K562 (cell line): ENCODE results near the gene EXOC3. TPM values are rescaled to one million over a fixed set of nuclear protein-coding genes. Genes with fewer than 3 reads are reported as not detected.

ENCODE experiments used
- ATAC-seq: fragments of 200-7000 bp; cut with Tn5 transposase; 3 replicates; pipeline ENCODE4 v1.9.1; 2020; ENCODE audit warnings: moderate library complexity
- BruUV-seq: library from RNA; stranded (reverse); fragments of 400-500 nt; replicated peaks from 2 replicates; lab custom pipeline; 2021; lab: Mats Ljungman, UMichigan
- CTCF ChIA-PET: fragments of 300-600 bp; formaldehyde crosslinking; extraction: SDS; loops from one replicate; lab custom pipeline; 2021; ENCODE audit warnings: low intra/inter-chr PET ratio; lab: Yijun Ruan, JAX
- POLR2A ChIA-PET: fragments of 300-600, 350-650 bp; sonication (Branson Sonifier 250); formaldehyde crosslinking; extraction: SDS; loops from one replicate; lab custom pipeline; 2021; ENCODE audit warnings: antibody characterized with exemption, inconsistent platforms; lab: Yijun Ruan, JAX
- DNase-seq, 4 experiments: peaks; one replicate each; pipeline versions ENCODE4 v3.0.0 to v3.0.0-alpha.2; 2011 to 2018; ENCODE audit warnings: low spot score in 3 of 4, mixed read lengths in 3 of 4; ENCODE audit errors: extremely low read depth in 1 of 4
- FAIRE-seq: peaks from 2 replicates; lab custom pipeline; 2011; peaks lifted over from hg19 to GRCh38; lab: Jason Lieb, UNC
- H2AFZ ChIP-seq: 2 replicates; pipeline ENCODE4 v1.6.0; 2011; ENCODE audit warnings: low read depth, low read length, control low read depth, inconsistent platforms
- H3K27ac ChIP-seq: fragments of 200-600 bp; 3 replicates; pipeline ENCODE4 v1.8.0; 2011; ENCODE audit warnings: low read depth, mild to moderate bottlenecking, control low read depth, inconsistent platforms, low read length, moderate library complexity, mixed read lengths; ENCODE audit errors: extremely low read depth
- H3K27me3 ChIP-seq, 2 experiments: fragments of 300-600 bp in 1 of 2; 2 replicates in 1 of 2; 3 replicates in 1 of 2; pipeline versions ENCODE4 v1.6.0 to v1.8.0; 2011; ENCODE audit warnings: inconsistent platforms in 2 of 2, low read length in 2 of 2, mild to moderate bottlenecking in 1 of 2, mixed read lengths in 1 of 2, moderate library complexity in 1 of 2; ENCODE audit not compliant: control insufficient read depth in 2 of 2, insufficient read depth in 2 of 2
- H3K36me3 ChIP-seq: fragments of 300-600 bp; 3 replicates; pipeline ENCODE4 v1.8.0; 2011; ENCODE audit warnings: mild to moderate bottlenecking, low read length, inconsistent platforms; ENCODE audit not compliant: control insufficient read depth, insufficient read depth
- H3K4me1 ChIP-seq, 2 experiments: fragments of 200-600 bp in 1 of 2; replicated peaks in 1 of 2; 2 replicates in 1 of 2; 3 replicates in 1 of 2; pipeline versions ENCODE4 v1.5.1 to v1.8.0; 2011; ENCODE audit warnings: inconsistent platforms in 2 of 2, low read length in 2 of 2, mild to moderate bottlenecking in 1 of 2, mixed read lengths in 1 of 2, moderate library complexity in 1 of 2; ENCODE audit not compliant: control insufficient read depth in 2 of 2, insufficient read depth in 2 of 2
- H3K4me2 ChIP-seq: 2 replicates; pipeline ENCODE4 v1.6.1; 2011; ENCODE audit warnings: low read length, control low read depth, inconsistent platforms, mixed read lengths; ENCODE audit not compliant: insufficient read depth
- H3K4me3 ChIP-seq: fragments of 200-600 bp; sonication (generic), shearing (Covaris generic); 2 replicates; pipeline ENCODE4 v1.5.1; 2016; ENCODE audit warnings: control low read depth, inconsistent platforms
- H3K79me2 ChIP-seq: fragments of 200-600 bp; 3 replicates; pipeline ENCODE4 v1.8.0; 2011; ENCODE audit warnings: low read length, inconsistent platforms; ENCODE audit not compliant: control insufficient read depth, insufficient read depth
- H3K9ac ChIP-seq, 2 experiments: 2 replicates each; pipeline versions ENCODE4 v1.6.0 to v1.6.1; 2011; ENCODE audit warnings: low read depth in 2 of 2, low read length in 2 of 2, control low read depth in 1 of 2, inconsistent platforms in 1 of 2, mild to moderate bottlenecking in 1 of 2, mixed read lengths in 1 of 2; ENCODE audit not compliant: insufficient read depth in 1 of 2
- H3K9me1 ChIP-seq: one replicate; pipeline ENCODE4 v1.6.0; 2011; ENCODE audit warnings: inconsistent platforms, mild to moderate bottlenecking, low read length, moderate library complexity; ENCODE audit not compliant: control insufficient read depth, insufficient read depth
- H3K9me3 ChIP-seq: replicated peaks from 2 replicates; pipeline ENCODE4 v1.5.1; 2011; ENCODE audit warnings: low read depth, low read length, inconsistent platforms; ENCODE audit not compliant: control insufficient read depth, insufficient read depth
- H4K20me1 ChIP-seq: replicated peaks from 2 replicates; pipeline ENCODE4 v1.6.1; 2011; ENCODE audit warnings: low read length, inconsistent platforms, mixed read lengths; ENCODE audit not compliant: control insufficient read depth, insufficient read depth
- HCFC1 ChIP-seq: IDR thresholded peaks from 2 replicates; pipeline ENCODE4 v1.6.1; 2012; ENCODE audit warnings: low read depth, low read length, improper control_type of control experiment
- MCM3 ChIP-seq: fragments of 450-650 bp; IDR thresholded peaks from 2 replicates; pipeline ENCODE4 v1.6.1; 2016
- TFE3 ChIP-seq: fragments of 450-650 bp; formaldehyde crosslinking; IDR thresholded peaks from 2 replicates; pipeline ENCODE4 v1.4.0; 2020; ENCODE audit warnings: mild to moderate bottlenecking, mixed read lengths
- ZNF197 ChIP-seq: fragments of 200-800 bp; sonication (Bioruptor generic); IDR thresholded peaks from 2 replicates; pipeline ENCODE4 v1.6.1; 2016; ENCODE audit warnings: low read depth, missing genetic modification characterization, missing compliant biosample characterization
- WGBS: fragments of 100-300 bp; shearing (Covaris generic); methylation state at CpG from one replicate; pipeline ENCODE4 v1.1.6; 2016; ENCODE audit warnings: low coverage, mixed read lengths; ENCODE audit not compliant: insufficient coverage; ENCODE audit errors: missing lambda C conversion rate; 5-methylcytosine and 5-hydroxymethylcytosine counted together
- in situ Hi-C: fragments of 300-500 bp; cut with MboI; formaldehyde crosslinking; loops from 4 replicates; pipeline ENCODE4 v1.15.0; 2018; ENCODE audit warnings: inconsistent platforms, mixed read lengths
- intact Hi-C: fragments of 100-400 bp; cut with micrococcal nuclease; formaldehyde crosslinking; loops from 2 replicates; pipeline ENCODE4 v1.14.2; 2022
- polyA plus RNA-seq, 8 experiments: library from polyadenylated mRNA; depleted of rRNA in 4 of 8; stranded (reverse) in 5 of 8; unstranded in 3 of 8; fragments of >200 nt; fragmentation: Nextera tagmentation in 2 of 8; fragmentation: Illumina TruSeq in 1 of 8; extraction: Ambion mirVana in 2 of 8; extraction: Trizol in 1 of 8; gene quantifications; 2 replicates each; pipeline versions ENCODE4 v1.2.1 to v1.2.3, GENCODE V29; 2011 to 2014; ENCODE audit warnings: inconsistent platforms in 1 of 8, missing spikeins in 1 of 8
- total RNA-seq, 7 experiments: library from RNA; depleted of rRNA in 6 of 7; stranded (reverse); fragments of >200 nt in 6 of 7; fragmentation: Illumina TruSeq in 2 of 7; extraction: Trizol in 2 of 7; gene quantifications; 2 replicates each; pipeline versions ENCODE4 v1.2.1 to v1.2.3, GENCODE V29; 2011 to 2021; ENCODE audit warnings: low replicate concordance in 1 of 7

The EXOC3 gene
- total and polyA plus RNA-seq, 9 of the 15 experiments (the other 6 are each of a cell fraction or from before 2014, with no cell fraction given) = 1.4 to 41.9 (median 22.4) TPM

- peaks cover 69 to 90% of the 10 kb centered on the region in 2 experiments for H3K27me3 ChIP-seq
- H3K79me2 ChIP-seq = no peaks in the 10 kb centered on the region
- H3K9me1 ChIP-seq = peaks cover 3% of the 10 kb centered on the region
- CTCF ChIA-PET = no interaction called here
- POLR2A ChIA-PET = interaction anchor here (0.8 kb wide), 1 partner anchor 15 kb away, joined by 3 read pairs; no protein-coding TSS in a partner anchor
- H3K9ac ChIP-seq = no peak overlapping the region
- H3K4me1 ChIP-seq = peaks cover 0 to 50% of the 10 kb centered on the region in 2 experiments; a peak in 3 of 5 replicates
- 9% methylated on average over 23 of the region's 23 CpGs for WGBS
- H4K20me1 ChIP-seq = peaks cover 11% of the 10 kb centered on the region
- DNase-seq (no peak), ATAC-seq (no peak), FAIRE-seq (no peak)
- TF ChIP-seq HCFC1 = no peak
- intact Hi-C loops (no loop called here), in situ Hi-C loops (no loop called here)
- no peaks in the 10 kb centered on the region for H3K36me3 ChIP-seq
- no peak overlapping the region for H3K27ac ChIP-seq
- no peak overlapping the region for H2AFZ ChIP-seq
- no peak overlapping the region for H3K4me2 ChIP-seq
- no peaks in the 10 kb centered on the region for H3K9me3 ChIP-seq
- BruUV-seq = no TSS peak
- H3K4me3 ChIP-seq = no peak overlapping the region
Measured at GRCh38 chr5:501831-502184, 58.8 kb downstream of the EXOC3 start.

GRCh38 chr5:502325-503079 lies 59.5 kb downstream of the EXOC3 start:
- H3K4me2 ChIP-seq = no peak overlapping the region
- no peaks in the 10 kb centered on the region for H3K79me2 ChIP-seq
- peaks cover 63 to 83% of the 10 kb centered on the region in 2 experiments for H3K27me3 ChIP-seq
- H2AFZ ChIP-seq = no peak overlapping the region
- ATAC-seq (peak; percentile 33), FAIRE-seq (no peak), DNase-seq (no peak)
- H3K9me3 ChIP-seq = no peaks in the 10 kb centered on the region
- no peak overlapping the region for H3K9ac ChIP-seq
- in situ Hi-C loops (no loop called here), intact Hi-C loops (no loop called here)
- H3K9me1 ChIP-seq = peaks cover 3% of the 10 kb centered on the region
- no TSS peak for BruUV-seq
- no peak overlapping the region for H3K4me3 ChIP-seq
- peaks cover 0 to 46% of the 10 kb centered on the region in 2 experiments; a peak in 3 of 5 replicates for H3K4me1 ChIP-seq
- ChIA-PET POLR2A (interaction anchor here (0.6 to 1.2 kb wide), 4 partner anchors 9 to 373 kb away, joined by 3 read pairs; no protein-coding TSS in a partner anchor), CTCF (no interaction called here)
- no peak for TF ChIP-seq MCM3
- no peak for TF ChIP-seq ZNF197 (CRISPR knock-in tag)
- TF ChIP-seq TFE3 (CRISPR knock-in tag) = peak; percentile 13; the same call in 1 of the 2 replicates
- H4K20me1 ChIP-seq = peaks cover 11% of the 10 kb centered on the region
- H3K27ac ChIP-seq = no peak overlapping the region
- H3K36me3 ChIP-seq = no peaks in the 10 kb centered on the region
- WGBS = 36% methylated on average over 36 of the region's 36 CpGs
